Measurements from ENCODE around the gene LRRC37A3. TPM values are rescaled to one million over a fixed set of nuclear protein-coding genes. Genes with fewer than 3 reads are reported as not detected.
"Not testable (repeated sequence)": the region's sequence is repeated elsewhere in the genome, so short reads cannot be mapped to it uniquely, and the experiment has no call there.

LRRC37A3 gene
- total RNA-seq, 1 experiment from 2014 or later, result 13.3 TPM

DNA sequence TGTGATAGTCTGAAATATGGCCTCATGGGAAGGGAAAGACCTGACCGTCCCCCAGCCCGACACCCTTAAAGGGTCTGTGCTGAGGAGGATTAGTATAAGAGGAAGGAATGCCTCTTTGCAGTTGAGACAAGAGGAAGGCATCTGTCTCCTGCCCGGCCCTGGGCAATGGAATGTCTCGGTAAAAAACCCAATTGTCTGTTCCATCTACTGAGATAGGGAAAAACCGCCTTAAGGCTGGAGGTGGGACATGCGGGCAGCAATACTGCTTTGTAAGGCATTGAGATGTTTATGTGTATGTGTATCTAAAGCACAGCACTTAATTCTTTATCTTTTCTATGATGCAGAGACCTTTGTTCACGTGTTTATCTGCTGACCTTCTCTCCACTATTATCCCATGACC, 11.1 kb upstream of the LRRC37A3 start:
- BruUV-seq (replicated peaks); H3K4me1 ChIP-seq (ENCODE audit: control insufficient read depth, insufficient read depth, low read length); ATAC-seq; H3K9me3 ChIP-seq (ENCODE audit: control insufficient read depth, insufficient read depth, low read depth, low read length); POLR2A ChIA-PET; in situ Hi-C loops (cut with HindIII; ENCODE audit: low pct_unique_long_range_greater_than_20kb, low sequenced_read_pairs); DNase-seq (ENCODE audit: low read depth, low spot score); H3K4me3 ChIP-seq (ENCODE audit: low read depth in 2 of 2, low read length in 2 of 2); intact Hi-C loops (cut with micrococcal nuclease; ENCODE audit: unreplicated experiment); H3K27ac ChIP-seq (ENCODE audit: low read length); CTCF ChIA-PET; H3K36me3 ChIP-seq (ENCODE audit: control insufficient read depth, insufficient read depth, low read length); H3K27me3 ChIP-seq (ENCODE audit: control insufficient read depth, insufficient read depth, low read length): not testable (repeated sequence)

DNA sequence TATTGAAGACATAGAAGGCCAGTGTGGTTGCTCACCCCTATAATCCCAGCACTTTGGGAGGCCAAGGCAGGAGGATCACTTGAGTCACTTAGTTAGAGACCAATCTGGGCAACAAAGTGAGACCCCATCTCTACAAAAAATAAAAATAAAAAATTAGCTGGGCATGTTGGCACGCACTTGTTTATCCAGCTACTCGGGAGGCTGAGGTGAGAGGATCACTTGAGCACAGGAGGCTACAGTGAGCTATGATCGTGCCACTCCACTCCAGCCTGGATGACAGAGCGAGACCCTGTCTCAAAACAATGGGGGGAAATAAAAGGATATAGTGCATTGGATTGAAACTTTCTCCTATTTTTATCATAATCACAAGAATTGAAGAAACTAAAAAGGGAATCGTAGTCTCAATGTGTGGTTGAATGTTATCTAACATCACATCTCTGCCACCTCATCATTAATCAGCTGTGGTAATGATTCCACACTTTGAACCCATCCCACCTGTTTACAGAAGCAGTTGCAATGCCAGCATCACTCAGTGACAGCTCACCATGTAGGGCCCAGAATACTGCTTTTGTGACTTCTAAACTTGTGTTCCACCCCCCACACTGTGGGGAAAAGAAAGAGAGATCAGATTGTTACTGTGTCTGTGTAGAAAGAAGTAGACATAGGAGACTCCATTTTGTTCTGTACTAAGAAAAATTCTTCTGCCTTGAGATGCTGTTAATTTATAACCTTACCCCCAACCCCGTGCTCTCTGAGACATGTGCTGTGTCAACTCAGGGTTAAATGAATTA, 10.3 kb upstream of the LRRC37A3 start:
- H3K4me3 ChIP-seq (ENCODE audit: low read depth in 2 of 2, low read length in 2 of 2); H3K36me3 ChIP-seq (ENCODE audit: control insufficient read depth, insufficient read depth, low read length); H3K9me3 ChIP-seq (ENCODE audit: control insufficient read depth, insufficient read depth, low read depth, low read length); intact Hi-C loops (cut with micrococcal nuclease; ENCODE audit: unreplicated experiment); H3K4me1 ChIP-seq (ENCODE audit: control insufficient read depth, insufficient read depth, low read length); CTCF ChIA-PET; H3K27ac ChIP-seq (ENCODE audit: low read length); POLR2A ChIA-PET; in situ Hi-C loops (cut with HindIII; ENCODE audit: low pct_unique_long_range_greater_than_20kb, low sequenced_read_pairs); H3K27me3 ChIP-seq (ENCODE audit: control insufficient read depth, insufficient read depth, low read length): not testable (repeated sequence)
- peak; percentile 96 for ATAC-seq
- peak; percentile 90 for DNase-seq (ENCODE audit: low read depth, low spot score)
- TSS peak; percentile 81 for BruUV-seq (replicated peaks)

DNA sequence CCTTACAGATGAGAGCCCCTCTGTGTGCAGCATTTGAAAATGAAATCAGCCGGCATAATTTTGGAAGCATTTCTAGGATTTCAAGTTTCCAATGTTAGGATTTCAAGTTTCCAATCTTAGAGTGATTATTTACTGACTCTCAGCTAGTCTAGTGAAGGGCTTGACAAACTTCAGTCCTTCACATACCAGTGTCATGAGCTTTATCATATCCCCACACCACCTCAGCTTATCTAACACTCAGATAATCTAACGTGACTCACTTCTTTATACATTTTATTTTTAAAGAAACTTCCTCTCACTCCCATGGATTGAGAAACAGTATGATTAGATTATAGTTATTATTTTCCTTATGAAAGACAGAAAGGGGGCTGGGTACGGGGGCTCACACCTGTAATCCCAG, 9.4 kb upstream of the LRRC37A3 start:
- H3K27me3 ChIP-seq (ENCODE audit: control insufficient read depth, insufficient read depth, low read length); ATAC-seq; H3K9me3 ChIP-seq (ENCODE audit: control insufficient read depth, insufficient read depth, low read depth, low read length); H3K4me3 ChIP-seq (ENCODE audit: low read depth in 2 of 2, low read length in 2 of 2); intact Hi-C loops (cut with micrococcal nuclease; ENCODE audit: unreplicated experiment); CTCF ChIA-PET; POLR2A ChIA-PET; BruUV-seq (replicated peaks); DNase-seq (ENCODE audit: low read depth, low spot score); H3K36me3 ChIP-seq (ENCODE audit: control insufficient read depth, insufficient read depth, low read length); H3K27ac ChIP-seq (ENCODE audit: low read length); in situ Hi-C loops (cut with HindIII; ENCODE audit: low pct_unique_long_range_greater_than_20kb, low sequenced_read_pairs); H3K4me1 ChIP-seq (ENCODE audit: control insufficient read depth, insufficient read depth, low read length): not testable (repeated sequence)

DNA sequence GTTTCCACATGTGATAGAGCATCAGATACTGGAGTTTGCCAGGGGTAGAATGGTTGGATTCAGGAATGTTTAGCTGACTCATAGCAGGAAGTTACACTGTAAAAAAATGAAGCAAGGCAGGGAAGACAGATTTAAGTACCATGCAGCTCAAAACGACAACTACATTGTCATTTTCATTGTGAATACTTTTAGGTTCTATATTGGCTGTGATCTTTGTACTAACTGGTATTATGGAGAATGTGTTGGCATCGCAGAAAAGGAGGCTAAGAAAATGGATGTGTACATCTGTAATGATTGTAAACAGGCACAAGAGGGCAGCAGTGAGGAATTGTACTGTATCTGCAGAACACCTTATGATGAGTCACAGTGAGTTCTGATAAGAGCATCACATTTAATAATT, 8.2 kb upstream of the LRRC37A3 start:
- peak; percentile 56 for DNase-seq (ENCODE audit: low read depth, low spot score)
- H3K9me3 ChIP-seq (ENCODE audit: control insufficient read depth, insufficient read depth, low read depth, low read length); intact Hi-C loops (cut with micrococcal nuclease; ENCODE audit: unreplicated experiment); H3K27ac ChIP-seq (ENCODE audit: low read length); in situ Hi-C loops (cut with HindIII; ENCODE audit: low pct_unique_long_range_greater_than_20kb, low sequenced_read_pairs); H3K4me1 ChIP-seq (ENCODE audit: control insufficient read depth, insufficient read depth, low read length); H3K36me3 ChIP-seq (ENCODE audit: control insufficient read depth, insufficient read depth, low read length); H3K27me3 ChIP-seq (ENCODE audit: control insufficient read depth, insufficient read depth, low read length); H3K4me3 ChIP-seq (ENCODE audit: low read depth in 2 of 2, low read length in 2 of 2); BruUV-seq (replicated peaks); POLR2A ChIA-PET: not testable (repeated sequence)
- peak; percentile 54; the same call in 1 of the 2 replicates for ATAC-seq
- CTCF ChIA-PET, result interaction anchor here (0.6 kb wide), 1 partner anchor 27 kb away, joined by 3 read pairs; no protein-coding TSS in a partner anchor
- TF ChIP-seq, protein P1, sequence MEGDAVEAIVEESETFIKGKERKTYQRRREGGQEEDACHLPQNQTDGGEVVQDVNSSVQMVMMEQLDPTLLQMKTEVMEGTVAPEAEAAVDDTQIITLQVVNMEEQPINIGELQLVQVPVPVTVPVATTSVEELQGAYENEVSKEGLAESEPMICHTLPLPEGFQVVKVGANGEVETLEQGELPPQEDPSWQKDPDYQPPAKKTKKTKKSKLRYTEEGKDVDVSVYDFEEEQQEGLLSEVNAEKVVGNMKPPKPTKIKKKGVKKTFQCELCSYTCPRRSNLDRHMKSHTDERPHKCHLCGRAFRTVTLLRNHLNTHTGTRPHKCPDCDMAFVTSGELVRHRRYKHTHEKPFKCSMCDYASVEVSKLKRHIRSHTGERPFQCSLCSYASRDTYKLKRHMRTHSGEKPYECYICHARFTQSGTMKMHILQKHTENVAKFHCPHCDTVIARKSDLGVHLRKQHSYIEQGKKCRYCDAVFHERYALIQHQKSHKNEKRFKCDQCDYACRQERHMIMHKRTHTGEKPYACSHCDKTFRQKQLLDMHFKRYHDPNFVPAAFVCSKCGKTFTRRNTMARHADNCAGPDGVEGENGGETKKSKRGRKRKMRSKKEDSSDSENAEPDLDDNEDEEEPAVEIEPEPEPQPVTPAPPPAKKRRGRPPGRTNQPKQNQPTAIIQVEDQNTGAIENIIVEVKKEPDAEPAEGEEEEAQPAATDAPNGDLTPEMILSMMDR (IDR thresholded peaks at IDR 0.05), result peak; percentile 40; the same call in 1 of the 2 replicates

DNA sequence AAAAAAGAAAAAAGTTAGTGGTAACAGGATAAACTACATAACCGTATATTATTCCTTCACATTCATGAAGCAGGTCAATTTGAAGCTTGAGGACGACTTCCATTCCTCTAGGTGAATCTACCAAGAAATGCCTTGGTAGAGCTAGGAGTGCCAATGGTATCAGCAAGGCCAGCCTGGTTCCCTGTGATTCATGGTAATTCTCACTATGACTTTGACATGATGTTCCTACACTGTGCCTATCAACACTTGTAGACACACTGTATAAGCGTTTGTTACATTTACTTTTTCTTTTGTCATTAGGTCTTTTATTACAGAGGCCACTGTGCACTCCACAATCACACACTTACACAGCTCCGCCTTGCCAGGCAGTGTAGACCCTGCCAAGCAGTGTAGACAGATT, 7.2 kb upstream of the LRRC37A3 start:
- H3K36me3 ChIP-seq (ENCODE audit: control insufficient read depth, insufficient read depth, low read length); H3K27me3 ChIP-seq (ENCODE audit: control insufficient read depth, insufficient read depth, low read length); H3K9me3 ChIP-seq (ENCODE audit: control insufficient read depth, insufficient read depth, low read depth, low read length); H3K27ac ChIP-seq (ENCODE audit: low read length); DNase-seq (ENCODE audit: low read depth, low spot score); BruUV-seq (replicated peaks); CTCF ChIA-PET; intact Hi-C loops (cut with micrococcal nuclease; ENCODE audit: unreplicated experiment); POLR2A ChIA-PET; H3K4me3 ChIP-seq (ENCODE audit: low read depth in 2 of 2, low read length in 2 of 2); in situ Hi-C loops (cut with HindIII; ENCODE audit: low pct_unique_long_range_greater_than_20kb, low sequenced_read_pairs); H3K4me1 ChIP-seq (ENCODE audit: control insufficient read depth, insufficient read depth, low read length): not testable (repeated sequence)
- ATAC-seq, result peak; percentile 43

DNA sequence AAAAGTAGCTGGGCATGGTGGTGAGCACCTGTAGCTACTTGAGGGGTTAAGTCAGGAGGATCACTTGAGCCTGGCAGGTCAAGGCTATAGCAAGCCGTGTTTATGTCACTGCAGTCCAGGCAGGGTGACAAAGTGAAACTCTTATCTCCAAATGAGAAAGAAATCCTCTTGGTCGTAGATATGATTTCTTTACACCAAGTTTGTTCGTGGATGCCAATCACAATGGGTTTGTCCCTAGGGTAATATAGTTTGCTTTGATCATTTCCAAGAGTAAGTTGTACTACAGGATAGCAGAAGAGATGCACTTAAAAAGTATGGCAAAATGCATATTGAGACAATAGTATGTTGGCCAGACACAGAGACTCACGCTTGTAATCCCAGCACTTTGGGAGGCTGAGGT, 6.0 kb upstream of the LRRC37A3 start:
- ATAC-seq; H3K36me3 ChIP-seq (ENCODE audit: control insufficient read depth, insufficient read depth, low read length); CTCF ChIA-PET; POLR2A ChIA-PET; BruUV-seq (replicated peaks); H3K4me3 ChIP-seq (ENCODE audit: low read depth in 2 of 2, low read length in 2 of 2); H3K27ac ChIP-seq (ENCODE audit: low read length); H3K27me3 ChIP-seq (ENCODE audit: control insufficient read depth, insufficient read depth, low read length); intact Hi-C loops (cut with micrococcal nuclease; ENCODE audit: unreplicated experiment); H3K4me1 ChIP-seq (ENCODE audit: control insufficient read depth, insufficient read depth, low read length); in situ Hi-C loops (cut with HindIII; ENCODE audit: low pct_unique_long_range_greater_than_20kb, low sequenced_read_pairs); H3K9me3 ChIP-seq (ENCODE audit: control insufficient read depth, insufficient read depth, low read depth, low read length); DNase-seq (ENCODE audit: low read depth, low spot score): not testable (repeated sequence)

DNA sequence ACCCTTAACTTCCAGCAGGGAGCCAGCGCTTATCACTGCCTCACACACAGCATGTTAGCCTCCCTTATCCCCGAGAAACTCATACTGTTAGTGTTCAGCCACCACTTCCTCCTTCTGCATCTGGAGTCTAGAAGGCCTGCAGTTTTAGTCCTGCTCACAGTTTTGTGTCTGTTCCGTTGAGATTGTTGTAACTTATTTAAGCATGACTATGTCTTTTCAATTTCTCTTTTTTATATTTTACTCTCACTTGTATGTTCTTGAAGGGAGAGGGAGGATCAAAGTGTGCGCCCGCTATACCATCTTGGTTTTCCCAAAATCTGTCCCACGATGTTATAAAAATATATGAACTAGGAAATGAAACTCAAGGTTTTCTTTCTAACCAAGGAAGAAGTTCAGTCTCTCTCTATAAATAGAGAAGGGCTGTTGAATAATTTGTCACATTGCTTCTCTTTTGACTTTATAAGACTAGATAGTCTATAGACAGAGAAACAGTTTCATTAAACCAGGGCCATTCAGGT, 3.8 kb upstream of the LRRC37A3 start:
- H3K4me3 ChIP-seq (ENCODE audit: low read depth in 2 of 2, low read length in 2 of 2); POLR2A ChIA-PET; H3K9me3 ChIP-seq (ENCODE audit: control insufficient read depth, insufficient read depth, low read depth, low read length); H3K27ac ChIP-seq (ENCODE audit: low read length); DNase-seq (ENCODE audit: low read depth, low spot score); BruUV-seq (replicated peaks); H3K27me3 ChIP-seq (ENCODE audit: control insufficient read depth, insufficient read depth, low read length); intact Hi-C loops (cut with micrococcal nuclease; ENCODE audit: unreplicated experiment); H3K36me3 ChIP-seq (ENCODE audit: control insufficient read depth, insufficient read depth, low read length); ATAC-seq; in situ Hi-C loops (cut with HindIII; ENCODE audit: low pct_unique_long_range_greater_than_20kb, low sequenced_read_pairs); CTCF ChIA-PET; H3K4me1 ChIP-seq (ENCODE audit: control insufficient read depth, insufficient read depth, low read length): not testable (repeated sequence)
